Suprapubic skin (tissue), 4 donors: ENCODE data around the gene CYCS.

Source experiments
- CTCF ChIP-seq, 2 donors: fragments of 200-600 bp in 1 of 2; fragments of 450-650 bp in 1 of 2; sonication (generic) in 1 of 2; IDR thresholded peaks; one replicate each; pipeline ENCODE4 v1.5.1; 2016 to 2019; ENCODE audit warnings: antibody characterized with exemption in 2 of 2, mild to moderate bottlenecking in 1 of 2, moderate library complexity in 1 of 2
- POLR2A ChIP-seq, 2 donors: fragments of 450-650 bp; IDR thresholded peaks; one replicate each; pipeline ENCODE4 v1.6.1; 2017; ENCODE audit warnings: antibody characterized with exemption in 2 of 2, mild to moderate bottlenecking in 2 of 2, moderate library complexity in 2 of 2
- POLR2AphosphoS5 ChIP-seq, 3 donors: sonication (generic); formaldehyde crosslinking; IDR thresholded peaks; one replicate each; pipeline ENCODE4 v1.6.1; 2017; ENCODE audit warnings: antibody characterized with exemption in 3 of 3

- TF ChIP-seq CTCF (IDR thresholded peaks at IDR 0.05) (no peak), POLR2AphosphoS5 (IDR thresholded peaks at IDR 0.05) (no peak), POLR2A (IDR thresholded peaks at IDR 0.05) (no peak)
Observed at GRCh38 chr7:25169683-25170082, 44.6 kb upstream of the CYCS start.
